Measurements from ENCODE around the gene C2CD4D. TPM values are rescaled to one million over a fixed set of nuclear protein-coding genes. Genes with fewer than 3 reads are reported as not detected.

C2CD4D gene
- total and polyA plus RNA-seq, 9 donors, result 0.04 to 1.0 (median 0.12) TPM; not detected in 4

DNA sequence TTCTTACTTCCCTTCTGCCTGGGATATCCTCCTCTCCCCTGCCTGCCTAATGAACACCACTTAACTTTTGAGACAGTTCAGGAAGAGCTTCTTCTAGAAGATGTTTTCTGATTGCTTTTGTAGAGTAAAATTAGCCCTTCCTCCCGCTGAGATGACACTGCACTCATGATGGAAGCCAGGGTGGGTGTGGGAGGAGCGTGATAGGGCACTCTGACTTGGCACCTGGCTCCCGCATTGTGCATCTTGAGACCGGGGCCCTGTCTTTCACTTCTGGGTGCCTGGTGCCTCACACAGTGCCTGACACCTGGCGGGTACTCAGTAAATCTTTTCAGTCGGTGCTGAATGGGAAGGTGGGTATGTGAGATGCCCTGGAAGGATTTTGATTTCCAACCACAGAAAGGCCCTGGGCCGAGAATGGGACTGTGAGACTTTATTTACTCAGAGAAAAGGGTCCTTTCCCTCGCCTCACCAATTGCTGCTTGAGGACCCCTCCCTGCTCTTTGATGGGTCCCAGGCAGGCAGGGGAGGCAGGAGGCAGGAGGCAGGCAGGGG is 7.1 kb upstream of the C2CD4D start:
- intact Hi-C loops (cut with DNase I), result no loop called here
- Histone ChIP-seq H3K4me3 (no peak overlapping the region), H3K4me1 (ENCODE audit: insufficient read depth) (peaks cover 2% of the 10 kb centered on the region), H3K27ac (no peak overlapping the region), H3K9me3 (no peaks in the 10 kb centered on the region), H3K36me3 (no peaks in the 10 kb centered on the region), H3K27me3 (no peaks in the 10 kb centered on the region)
- no peak for DNase-seq
- TF ChIP-seq EP300 (IDR thresholded peaks at IDR 0.05) (no peak), POLR2A (IDR thresholded peaks at IDR 0.05) (no peak), CTCF (IDR thresholded peaks at IDR 0.05) (no peak)
- WGBS, 3 donors, result 90 to 91% (median 91%) methylated on average over 8 of the region's 8 CpGs

DNA sequence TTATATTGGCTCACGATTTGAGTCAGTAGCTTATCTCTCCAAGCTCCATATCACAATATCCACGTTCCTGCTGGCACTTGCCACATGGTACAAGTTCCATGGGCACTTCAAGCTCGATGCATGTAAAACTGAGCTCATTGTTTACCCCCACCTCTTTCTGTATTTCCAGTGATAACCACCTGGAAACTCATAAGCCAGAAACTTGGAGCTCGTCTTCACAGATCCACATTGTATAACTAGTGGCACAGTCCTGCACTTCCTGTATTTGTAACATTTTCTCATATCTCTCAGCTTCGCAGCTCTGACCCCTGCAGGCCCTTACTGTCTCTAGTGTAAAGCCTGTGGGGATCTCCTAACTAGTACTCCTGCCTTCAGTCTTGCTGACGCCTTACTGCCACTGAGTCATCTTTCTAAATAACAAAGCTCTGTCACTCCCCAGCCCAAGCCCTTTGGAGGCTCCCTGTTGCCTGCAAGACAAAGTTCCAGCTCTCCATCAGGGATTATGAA is 6.5 kb upstream of the C2CD4D start:
- peaks cover 2% of the 10 kb centered on the region for H3K4me1 ChIP-seq (ENCODE audit: insufficient read depth)
- H3K27me3 ChIP-seq, result no peaks in the 10 kb centered on the region
- no peak for DNase-seq
- intact Hi-C loops (cut with DNase I), result no loop called here
- TF ChIP-seq POLR2A (IDR thresholded peaks at IDR 0.05), result no peak
- no peak for TF ChIP-seq EP300 (IDR thresholded peaks at IDR 0.05)
- no peak for TF ChIP-seq CTCF (IDR thresholded peaks at IDR 0.05)
- whole genome bisulfite sequencing, 3 donors, result 47 to 59% (median 52%) methylated on average over 6 of the region's 6 CpGs
- H3K4me3 ChIP-seq, result no peak overlapping the region
- no peaks in the 10 kb centered on the region for H3K36me3 ChIP-seq
- H3K27ac ChIP-seq, result no peak overlapping the region
- no peaks in the 10 kb centered on the region for H3K9me3 ChIP-seq

DNA sequence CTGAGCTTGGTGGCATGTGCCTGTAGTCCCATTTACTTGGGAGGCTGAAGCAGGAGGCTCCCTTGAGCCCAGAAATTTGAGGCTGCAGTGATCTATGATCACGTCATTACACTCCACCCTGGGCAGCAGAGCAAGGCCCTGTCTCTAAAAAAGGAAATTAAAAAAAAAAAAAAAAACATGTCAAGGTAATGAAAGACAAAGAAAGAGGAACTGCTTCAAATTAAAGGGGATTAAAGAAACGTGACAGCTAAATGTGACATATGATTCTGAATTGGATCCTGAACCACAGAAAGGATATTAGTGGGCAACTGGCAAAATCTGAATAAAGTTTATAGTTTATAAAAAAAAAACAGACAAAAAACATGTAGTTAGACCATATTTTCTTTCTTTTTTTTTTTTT is 3.8 kb upstream of the C2CD4D start:
- Histone ChIP-seq H3K4me3 (no peak overlapping the region), H3K36me3 (no peaks in the 10 kb centered on the region), H3K4me1 (ENCODE audit: insufficient read depth) (no peaks in the 10 kb centered on the region), H3K9me3 (no peaks in the 10 kb centered on the region), H3K27ac (no peak overlapping the region), H3K27me3 (no peaks in the 10 kb centered on the region)
- TF ChIP-seq CTCF (IDR thresholded peaks at IDR 0.05), result no peak
- no peak for TF ChIP-seq POLR2A (IDR thresholded peaks at IDR 0.05)
- TF ChIP-seq EP300 (IDR thresholded peaks at IDR 0.05), result no peak
- DNase-seq, result no peak
- 93 to 96% (median 94%) methylated on average over 2 of the region's 2 CpGs for WGBS, 3 donors
- intact Hi-C loops (cut with DNase I), result no loop called here

- DNase-seq, result no peak
- Histone ChIP-seq H3K27ac (no peak overlapping the region), H3K36me3 (no peaks in the 10 kb centered on the region), H3K27me3 (no peaks in the 10 kb centered on the region), H3K4me3 (no peak overlapping the region), H3K4me1 (ENCODE audit: insufficient read depth) (no peaks in the 10 kb centered on the region), H3K9me3 (no peaks in the 10 kb centered on the region)
- intact Hi-C loops (cut with DNase I), result no loop called here
- TF ChIP-seq CTCF (IDR thresholded peaks at IDR 0.05) (no peak), EP300 (IDR thresholded peaks at IDR 0.05) (no peak), POLR2A (IDR thresholded peaks at IDR 0.05) (no peak)
- WGBS, 3 donors, result 92 to 94% (median 92%) methylated on average over 2 of the region's 2 CpGs
Observed at GRCh38 chr1:151841141-151841540, 1.5 kb upstream of the C2CD4D start.
